ENCODE measurements around the gene ARF3. TPM values are rescaled to one million over a fixed set of nuclear protein-coding genes. Genes with fewer than 3 reads are reported as not detected.

The ARF3 gene
- total and polyA plus RNA-seq, 2 donors (not counting 3 experiments of a cell fraction or from before 2014, with no cell fraction given) = 149 to 172 TPM

DNA sequence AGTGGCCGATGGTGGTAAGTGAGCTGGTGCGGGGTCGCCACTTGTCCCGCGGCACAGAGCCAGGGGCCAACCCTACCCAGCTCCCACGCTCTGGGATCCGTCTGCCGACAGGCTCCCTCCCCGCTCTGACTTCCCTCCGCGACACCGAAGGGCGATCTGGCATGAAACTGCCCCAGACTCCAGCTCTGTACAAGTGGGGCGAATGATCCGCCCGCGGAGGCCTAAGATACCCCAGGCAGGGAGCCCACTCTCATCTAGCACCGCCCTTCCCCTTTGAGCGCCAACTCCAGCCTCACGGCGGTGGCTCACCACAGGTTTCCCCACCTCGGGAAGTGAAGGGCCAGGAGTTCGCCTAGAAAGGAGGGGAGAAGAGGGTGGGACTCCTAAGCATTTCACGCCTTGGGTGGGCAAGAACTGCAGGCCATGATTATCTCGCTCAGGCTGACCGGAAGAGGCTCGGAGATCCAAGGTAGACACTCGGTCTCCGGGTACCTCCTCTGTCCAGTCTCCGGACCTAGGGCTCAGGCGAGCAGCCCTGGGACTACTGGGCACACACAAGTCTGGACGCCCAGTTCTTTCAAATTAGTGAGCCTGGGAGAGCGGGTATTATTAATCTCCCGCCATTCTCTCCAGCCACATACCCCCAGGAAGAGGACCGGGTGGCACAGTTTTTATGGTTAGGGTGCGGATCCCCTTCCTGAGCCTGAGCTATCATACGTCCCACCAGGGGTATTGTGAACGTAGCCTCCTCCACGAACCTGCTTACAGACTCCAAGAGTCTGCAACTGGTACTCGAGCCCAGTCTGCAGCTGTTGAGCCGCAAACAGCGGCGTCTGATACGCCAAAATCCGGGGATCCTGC, 21.7 kb upstream of the ARF3 start:
- Histone ChIP-seq H3K36me3 (ENCODE audit: control insufficient read depth in 2 of 2, extremely low read depth in 1 of 2, insufficient read depth in 2 of 2, low read length in 2 of 2) (no peaks in the 10 kb centered on the region), H3K9ac (replicated peaks; ENCODE audit: extremely low read depth, insufficient read depth, low read length) (no peak overlapping the region), H3K27me3 (ENCODE audit: control insufficient read depth in 2 of 2, insufficient read depth in 2 of 2, low read length in 2 of 2) (peaks cover 60 to 63% of the 10 kb centered on the region in 2 experiments), H4K20me1 (replicated peaks; ENCODE audit: control insufficient read depth, extremely low read depth, insufficient read depth, low read length) (no peaks in the 10 kb centered on the region), H3K9me1 (replicated peaks; ENCODE audit: control insufficient read depth, extremely low read depth, insufficient read depth, low read length) (no peaks in the 10 kb centered on the region), H3K4me1 (ENCODE audit: control insufficient read depth, extremely low read depth, insufficient read depth, low read length) (peaks cover 13% of the 10 kb centered on the region), H3K4me3 (replicated peaks in 1 of 3; ENCODE audit: insufficient read depth in 1 of 3, low read depth in 1 of 3, low read length in 3 of 3) (no peak overlapping the region), H3K4me2 (ENCODE audit: insufficient read depth, low read length) (no peak overlapping the region), H3K79me2 (ENCODE audit: control insufficient read depth, insufficient read depth, low read length) (no peaks in the 10 kb centered on the region), H3K27ac (ENCODE audit: insufficient read depth, low read depth, low read length) (no peak overlapping the region), H2AFZ (ENCODE audit: low read depth, low read length) (no peak overlapping the region), H3K9me3 (replicated peaks; ENCODE audit: control insufficient read depth, insufficient read depth, low read length) (no peaks in the 10 kb centered on the region)
- ChIA-PET POLR2A (no interaction called here), CTCF (interaction anchor here (0.7 to 11.2 kb wide), 19 partner anchors 8 to 126 kb away, joined by 3 to 175 read pairs (median 5); partner anchors contain the start of genes ARF3, DDN, FKBP11 and WNT10B)
- FAIRE-seq = no peak
- TF ChIP-seq FOS (IDR thresholded peaks at IDR 0.05; ENCODE audit: borderline replicate concordance, insufficient read depth, low read length) (no peak), EZH2 (IDR thresholded peaks at IDR 0.05; ENCODE audit: borderline replicate concordance, low read depth, low read length, severe bottlenecking) (peak; percentile 90), POLR2A (IDR thresholded peaks at IDR 0.05; ENCODE audit: low read depth, low read length) (no peak), MYC (IDR thresholded peaks at IDR 0.05; ENCODE audit: low read depth, low read length) (no peak)
- TF ChIP-seq, protein P1, sequence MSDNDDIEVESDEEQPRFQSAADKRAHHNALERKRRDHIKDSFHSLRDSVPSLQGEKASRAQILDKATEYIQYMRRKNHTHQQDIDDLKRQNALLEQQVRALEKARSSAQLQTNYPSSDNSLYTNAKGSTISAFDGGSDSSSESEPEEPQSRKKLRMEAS (IDR thresholded peaks at IDR 0.05; ENCODE audit: insufficient read depth, insufficient read length) = no peak
- TF ChIP-seq, protein P2, sequence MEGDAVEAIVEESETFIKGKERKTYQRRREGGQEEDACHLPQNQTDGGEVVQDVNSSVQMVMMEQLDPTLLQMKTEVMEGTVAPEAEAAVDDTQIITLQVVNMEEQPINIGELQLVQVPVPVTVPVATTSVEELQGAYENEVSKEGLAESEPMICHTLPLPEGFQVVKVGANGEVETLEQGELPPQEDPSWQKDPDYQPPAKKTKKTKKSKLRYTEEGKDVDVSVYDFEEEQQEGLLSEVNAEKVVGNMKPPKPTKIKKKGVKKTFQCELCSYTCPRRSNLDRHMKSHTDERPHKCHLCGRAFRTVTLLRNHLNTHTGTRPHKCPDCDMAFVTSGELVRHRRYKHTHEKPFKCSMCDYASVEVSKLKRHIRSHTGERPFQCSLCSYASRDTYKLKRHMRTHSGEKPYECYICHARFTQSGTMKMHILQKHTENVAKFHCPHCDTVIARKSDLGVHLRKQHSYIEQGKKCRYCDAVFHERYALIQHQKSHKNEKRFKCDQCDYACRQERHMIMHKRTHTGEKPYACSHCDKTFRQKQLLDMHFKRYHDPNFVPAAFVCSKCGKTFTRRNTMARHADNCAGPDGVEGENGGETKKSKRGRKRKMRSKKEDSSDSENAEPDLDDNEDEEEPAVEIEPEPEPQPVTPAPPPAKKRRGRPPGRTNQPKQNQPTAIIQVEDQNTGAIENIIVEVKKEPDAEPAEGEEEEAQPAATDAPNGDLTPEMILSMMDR (IDR thresholded peaks at IDR 0.05; ENCODE audit: extremely low read depth in 1 of 2, insufficient read depth in 1 of 2, low read depth in 1 of 2, low read length in 2 of 2) = no peak
- BruUV-seq (replicated peaks) = no TSS peak
- intact Hi-C loops (cut with micrococcal nuclease) (loop anchor here (5.0 kb wide), 1 partner anchor 52 kb away; the partner anchor contains the start of gene FKBP11), dilution Hi-C loops (cut with MboI; ENCODE audit: extremely low pct_ligation_motif_present, low sequenced_read_pairs) (no loop called here)
- no peak for DNase-seq (ENCODE audit: low read depth, low spot score)

All from endothelial cell of umbilical vein (primary cell).